Heart left ventricle (tissue), 16 donors: Measurements from ENCODE around the gene FKBP2. TPM values are rescaled to one million over a fixed set of nuclear protein-coding genes. Genes with fewer than 3 reads are reported as not detected.
A peak's percentile ranks its signal among the peaks of the same experiment; 100 is the strongest.

Experiments used
- ATAC-seq, 4 donors: fragments of 200-7000 bp; cut with Tn5 transposase; one replicate each; pipeline ENCODE4 v1.9.1; 2020 to 2022; ENCODE audit warnings: moderate library complexity in 4 of 4, mild to moderate bottlenecking in 3 of 4, moderate number of reproducible peaks in 1 of 4
- DNase-seq, 5 donors: peaks; one replicate each; pipeline ENCODE4 v3.0.0-alpha.2; 2020
- H3K27ac ChIP-seq, 12 donors: fragments of 200-600 bp; sonication (generic) in 4 of 12; one replicate each; pipeline versions ENCODE4 v1.5.0 to v1.8.0; 2016 to 2022; ENCODE audit warnings: mild to moderate bottlenecking in 2 of 12
- H3K27me3 ChIP-seq, 9 donors: fragments of 200-600 bp; sonication (generic) in 2 of 9; one replicate each; pipeline versions ENCODE4 v1.5.1 to v1.8.0; 2016 to 2022; ENCODE audit warnings: mild to moderate bottlenecking in 3 of 9
- H3K36me3 ChIP-seq, 9 donors: fragments of 200-600 bp; sonication (generic) in 2 of 9; one replicate each; pipeline versions ENCODE4 v1.5.0 to v1.8.0; 2018 to 2022; ENCODE audit warnings: mild to moderate bottlenecking in 2 of 9
- H3K4me1 ChIP-seq, 12 donors: fragments of 200-600 bp; sonication (generic) in 4 of 12; one replicate each; pipeline versions ENCODE4 v1.5.0 to v1.8.0; 2016 to 2022; ENCODE audit warnings: mild to moderate bottlenecking in 3 of 12
- H3K4me3 ChIP-seq, 12 donors: fragments of 200-600 bp; sonication (generic) in 4 of 12; one replicate each; pipeline versions ENCODE4 v1.5.0 to v1.8.0; 2017 to 2022; ENCODE audit warnings: mild to moderate bottlenecking in 9 of 12, moderate library complexity in 4 of 12
- H3K9me3 ChIP-seq, 12 donors: fragments of 200-600 bp; sonication (generic) in 4 of 12; one replicate each; pipeline versions ENCODE4 v1.5.0 to v1.8.0; 2016 to 2022; ENCODE audit warnings: mild to moderate bottlenecking in 1 of 12
- POLR2A ChIP-seq, 2 donors: fragments of 450-650 bp; IDR thresholded peaks; one replicate each; pipeline ENCODE4 v1.6.1; 2017; ENCODE audit warnings: antibody characterized with exemption in 2 of 2, mild to moderate bottlenecking in 2 of 2, moderate library complexity in 2 of 2
- WGBS, 4 donors: extraction: QIAGEN DNeasy Blood & Tissue Kit in 2 of 4; methylation state at CpG; one replicate each; pipeline versions ENCODE4 v1.1.5 to v1.1.7; 2013 to 2018; 5-methylcytosine and 5-hydroxymethylcytosine counted together
- intact Hi-C, 10 donors: fragments of 100-400 bp; cut with DNase I; formaldehyde crosslinking; loops; one replicate each; pipeline versions ENCODE4 v1.11.1 to v1.14.2; 2022
- polyA plus RNA-seq, 2 donors: library from polyadenylated mRNA; stranded (reverse); fragments of 200-250 nt; gene quantifications; one replicate each; pipeline ENCODE4 v1.2.3, GENCODE V29; 2013
- total RNA-seq, 9 donors: library from RNA; depleted of rRNA in 2 of 9; stranded (reverse); fragments of >200 nt in 2 of 9; fragmentation: NEBNext Ultra II Directional in 3 of 9; extraction: Animal tissue kit (Norgen Biotek cat#: 25700) in 3 of 9; gene quantifications; one replicate each; pipeline versions ENCODE4 v1.1.0 to v1.2.4, GENCODE V29; 2016 to 2023
- TF ChIP-seq, protein P1 (sequence below), 12 donors: fragments of 200-600 bp; sonication (generic) in 4 of 12; IDR thresholded peaks; one replicate each; pipeline versions ENCODE4 v1.5.0 to v1.8.0; 2018 to 2022; ENCODE audit warnings: antibody characterized with exemption in 12 of 12, mild to moderate bottlenecking in 5 of 12
- donor health status: ischemic (EF 13 %, LVEDD 7.1; RV severe dilation, severe dysfunction).
- donor health status: healthy with polysubstance abuse.
- donor health status: DM: no; HTN: yes; CAD: no.
- donor health status: DM: no; HTN: no; CAD: no.
- donor health status: ischemic (EF 25% LVEDD 6.9; RV normal size, moderate dysfunction).
- donor health status: ischemic (EF 25% LVEDD 5.7; RV mildly dilated, moderate dysfunction).
- donor health status: healthy.
- donor health status: DM: yes; HTN: yes; CAD: no.
- donor health status: ischemic (EF 35%, LVEDD 5.7; RV mildly dilated, moderate dysfunction).
- donor health status: nonischemic (EF 11% LVEDD 7.7; RV severe dilation, severe dysfunction).
- donor health status: DM: yes; HTN: yes; CAD: no.
- donor health status: PGD.
- donor health status: ischemic (EF 29% LVEDD 5.4; RV normal size, mild dysfunction).
- donor health status: nonischemic (EF 23%, LVEDD 6.1; RV moderate dilation, normal function).

Gene FKBP2
- total and polyA plus RNA-seq, 11 donors: 35.0 to 250 (median 52.9) TPM

DNA sequence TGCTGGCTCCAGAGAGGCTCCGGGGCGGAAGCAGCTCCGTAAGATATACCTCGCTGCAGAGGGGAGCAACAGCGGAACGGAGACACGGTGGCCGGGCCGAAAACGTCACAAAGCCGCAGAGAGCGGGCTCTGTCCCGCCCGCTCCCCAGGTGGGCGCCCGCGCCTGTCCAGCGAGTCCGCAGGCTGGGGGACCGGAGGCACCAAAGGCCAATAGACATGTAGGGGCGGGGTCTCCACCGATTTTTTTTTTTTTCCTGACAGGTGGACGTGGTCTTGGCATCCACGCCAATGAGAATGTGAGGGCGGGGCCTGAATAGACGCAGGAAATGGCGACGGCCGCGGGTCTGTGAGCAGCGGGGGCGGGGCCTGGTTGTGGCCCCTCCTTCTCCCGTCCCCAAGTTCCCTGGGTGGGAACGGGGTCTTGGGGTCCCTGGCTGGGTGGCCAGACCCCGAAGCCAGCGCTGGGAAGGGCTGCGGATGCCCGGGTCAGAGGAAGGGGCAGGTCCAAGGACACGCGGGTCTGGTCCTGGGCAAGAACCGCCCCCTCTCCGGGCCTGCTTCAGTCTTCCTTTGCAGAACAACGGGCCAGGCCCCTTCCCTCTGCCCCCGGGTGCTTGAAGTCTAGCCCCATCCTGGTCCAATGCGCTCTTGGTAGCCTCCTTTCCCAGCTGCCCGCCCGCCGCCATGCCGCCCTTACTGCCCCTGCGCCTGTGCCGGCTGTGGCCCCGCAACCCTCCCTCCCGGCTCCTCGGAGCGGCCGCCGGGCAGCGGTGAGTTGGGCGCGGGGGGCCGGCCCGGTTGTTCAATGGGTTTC lies 10.5 kb upstream of the FKBP2 start, which contains the start of gene DNAJC4:
DNAJC4 (plus strand) TSS at position 378 of the 814 bp plus-strand sequence; CDS start at position 685, 307 bp downstream.
- 0 to 1% (median 1%) methylated on average over 47 to 62 of the region's 62 CpGs for WGBS, 4 donors
- intact Hi-C loops: no loop called here
- H3K4me1 ChIP-seq: peaks cover 3 to 73% (median 52%) of the 10 kb centered on the region in 12 donors

DNA sequence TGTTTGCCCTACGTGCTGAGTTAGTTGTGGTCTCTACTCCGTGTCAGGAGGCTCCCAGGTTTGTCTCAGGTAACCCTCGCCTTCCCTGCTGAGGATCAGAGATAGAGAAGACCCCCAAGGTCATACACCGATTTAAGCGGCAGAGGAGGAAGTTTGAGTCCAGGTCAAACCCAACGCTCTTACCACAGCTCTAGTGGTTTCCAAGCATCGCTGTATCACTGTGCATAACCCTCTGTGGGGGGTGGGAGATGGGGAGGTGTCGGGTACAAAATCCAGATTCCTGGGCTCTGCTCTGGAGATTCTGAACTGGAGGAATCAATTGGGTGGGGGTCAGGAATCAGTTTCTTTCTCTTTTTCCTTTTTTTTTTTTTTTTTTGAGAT lies 9.9 kb upstream of the FKBP2 start:
- no peaks in the 10 kb centered on the region for H3K9me3 ChIP-seq
- peaks cover 0 to under 1% (median 0%) of the 10 kb centered on the region in 9 donors for H3K36me3 ChIP-seq
- WGBS, 4 donors: 10 to 25% (median 14%) methylated on average over 7 to 8 of the region's 8 CpGs
- ATAC-seq (no peak), DNase-seq (peak in 1 of 5 donors; percentile 9)
- intact Hi-C loops: no loop called here
- TF ChIP-seq POLR2A (IDR thresholded peaks at IDR 0.05): no peak
- TF ChIP-seq, protein P1, sequence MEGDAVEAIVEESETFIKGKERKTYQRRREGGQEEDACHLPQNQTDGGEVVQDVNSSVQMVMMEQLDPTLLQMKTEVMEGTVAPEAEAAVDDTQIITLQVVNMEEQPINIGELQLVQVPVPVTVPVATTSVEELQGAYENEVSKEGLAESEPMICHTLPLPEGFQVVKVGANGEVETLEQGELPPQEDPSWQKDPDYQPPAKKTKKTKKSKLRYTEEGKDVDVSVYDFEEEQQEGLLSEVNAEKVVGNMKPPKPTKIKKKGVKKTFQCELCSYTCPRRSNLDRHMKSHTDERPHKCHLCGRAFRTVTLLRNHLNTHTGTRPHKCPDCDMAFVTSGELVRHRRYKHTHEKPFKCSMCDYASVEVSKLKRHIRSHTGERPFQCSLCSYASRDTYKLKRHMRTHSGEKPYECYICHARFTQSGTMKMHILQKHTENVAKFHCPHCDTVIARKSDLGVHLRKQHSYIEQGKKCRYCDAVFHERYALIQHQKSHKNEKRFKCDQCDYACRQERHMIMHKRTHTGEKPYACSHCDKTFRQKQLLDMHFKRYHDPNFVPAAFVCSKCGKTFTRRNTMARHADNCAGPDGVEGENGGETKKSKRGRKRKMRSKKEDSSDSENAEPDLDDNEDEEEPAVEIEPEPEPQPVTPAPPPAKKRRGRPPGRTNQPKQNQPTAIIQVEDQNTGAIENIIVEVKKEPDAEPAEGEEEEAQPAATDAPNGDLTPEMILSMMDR (IDR thresholded peaks at IDR 0.05): no peak
- H3K4me1 ChIP-seq: peaks cover 3 to 74% (median 54%) of the 10 kb centered on the region in 12 donors
- peak overlapping the region; percentile 92 to 98 (median 98) for H3K27ac ChIP-seq
- H3K4me3 ChIP-seq: peak overlapping the region; percentile 48 to 86 (median 78)
- H3K27me3 ChIP-seq: no peaks in the 10 kb centered on the region

More for the DNA sequence above, 10.5 kb upstream of the FKBP2 start, which contains the start of gene DNAJC4:
- Histone ChIP-seq H3K4me3 (peak within 1 kb of the TSS; percentile 48 to 86 (median 78)), H3K9me3 (no peaks in the 10 kb centered on the region), H3K36me3 (no peaks in the 10 kb centered on the region), H3K27ac (peak within 1 kb of the TSS; percentile 92 to 98 (median 98)), H3K27me3 (no peaks in the 10 kb centered on the region)
- ATAC-seq (peak; percentile 63 to 78 (median 67)), DNase-seq (peak; percentile 94 to 95 (median 94))
- TF ChIP-seq, protein P1 (IDR thresholded peaks at IDR 0.05): no peak
- TF ChIP-seq POLR2A (IDR thresholded peaks at IDR 0.05): peak in 1 of 2 donors; percentile 57

DNA sequence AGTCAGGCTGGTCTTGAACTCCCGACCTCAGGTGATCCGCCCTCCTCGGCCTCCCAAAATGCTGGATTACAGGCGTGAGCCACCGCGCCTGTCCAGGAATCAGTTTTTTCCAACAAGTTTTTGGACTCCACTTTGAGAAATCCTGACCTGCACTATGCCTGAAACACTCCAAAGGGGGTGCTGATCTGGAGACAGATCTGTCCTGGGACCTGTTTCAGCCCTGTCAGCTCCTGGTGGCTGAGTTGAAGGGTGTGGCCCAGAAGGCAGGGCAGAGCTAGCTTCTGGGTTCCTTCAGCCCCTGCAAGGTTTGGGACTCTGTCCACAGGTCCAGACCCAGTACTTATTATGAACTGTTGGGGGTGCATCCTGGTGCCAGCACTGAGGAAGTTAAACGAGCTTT lies 9.3 kb upstream of the FKBP2 start:
- Histone ChIP-seq H3K4me1 (peaks cover 3 to 75% (median 55%) of the 10 kb centered on the region in 12 donors), H3K4me3 (peak overlapping the region in 5 of 12 donors; percentile 68 to 86 (median 76)), H3K27me3 (no peaks in the 10 kb centered on the region), H3K9me3 (no peaks in the 10 kb centered on the region), H3K27ac (peak overlapping the region in 6 of 12 donors; percentile 39 to 98 (median 96)), H3K36me3 (peaks cover 0 to 4% (median 0%) of the 10 kb centered on the region in 9 donors)
- TF ChIP-seq, protein P1 (IDR thresholded peaks at IDR 0.05): no peak
- TF ChIP-seq POLR2A (IDR thresholded peaks at IDR 0.05): no peak
- intact Hi-C loops: no loop called here
- DNase-seq (peak in 1 of 5 donors; percentile 26), ATAC-seq (no peak)
- 87 to 94% (median 91%) methylated on average over 7 of the region's 7 CpGs for WGBS, 4 donors
